Osteocyte (in vitro differentiated cells): ENCODE measurements around the gene ZCCHC24. TPM values are rescaled to one million over a fixed set of nuclear protein-coding genes. Genes with fewer than 3 reads are reported as not detected.

Source experiments
- DNase-seq: peaks from one replicate; pipeline ENCODE4 v3.0.0; 2021; ENCODE audit warnings: mixed read lengths; ENCODE audit not compliant: unreplicated experiment; ENCODE audit errors: extremely low spot score
- H3K27ac Mint-ChIP-seq: one replicate; pipeline ENCODE4 v1.8.0; 2021; ENCODE audit warnings: mild to moderate bottlenecking, mixed read lengths; ENCODE audit not compliant: unreplicated experiment
- H3K27me3 Mint-ChIP-seq: one replicate; pipeline ENCODE4 v1.8.0; 2021; ENCODE audit warnings: mixed read lengths; ENCODE audit not compliant: unreplicated experiment
- H3K36me3 Mint-ChIP-seq: one replicate; pipeline ENCODE4 v1.8.0; 2021; ENCODE audit warnings: mixed read lengths; ENCODE audit not compliant: unreplicated experiment
- H3K4me1 Mint-ChIP-seq: one replicate; pipeline ENCODE4 v1.8.0; 2021; ENCODE audit warnings: mixed read lengths; ENCODE audit not compliant: unreplicated experiment
- H3K4me3 Mint-ChIP-seq: one replicate; pipeline ENCODE4 v1.8.0; 2021; ENCODE audit warnings: mild to moderate bottlenecking, moderate library complexity, mixed read lengths; ENCODE audit not compliant: unreplicated experiment
- H3K9me3 Mint-ChIP-seq: one replicate; pipeline ENCODE4 v1.8.0; 2021; ENCODE audit warnings: mixed read lengths; ENCODE audit not compliant: unreplicated experiment
- CTCF ChIP-seq: fragments of 200-600 bp; sonication (generic); IDR thresholded peaks from 2 replicates; pipeline ENCODE4 v1.5.0; 2021; ENCODE audit warnings: antibody characterized with exemption, mild to moderate bottlenecking, moderate library complexity
- long read RNA-seq: library from polyadenylated mRNA; unstranded; transcript quantifications from one replicate; pipeline ENCODE4 v2.0.0, GENCODE V29; 2021
- total RNA-seq: library from RNA; stranded (reverse); gene quantifications from 2 replicates; pipeline ENCODE4 v1.2.1, GENCODE V29; 2021

Gene ZCCHC24
- 85.7 and 88.3 TPM in 2 replicates for total RNA-seq
- long read RNA-seq, partial matches to known transcripts: 0 of 29 reads
- long read RNA-seq, other reads (novel, unspliced or antisense): 29 of 29 reads

GRCh38 chr10:79445161-79445976 lies at the start of gene ZCCHC24:
TSS of gene ZCCHC24 (minus strand) at chr10:79445624. CDS start at chr10:79445440, 184 bp downstream.
- H3K36me3 Mint-ChIP-seq: peaks cover 10% of the 10 kb centered on the region
- no peak for TF ChIP-seq CTCF
- DNase-seq: peak; percentile 99
- H3K27ac Mint-ChIP-seq: peak within 1 kb of the TSS; percentile 90
- peaks cover 65% of the 10 kb centered on the region for H3K4me1 Mint-ChIP-seq
- no peaks in the 10 kb centered on the region for H3K9me3 Mint-ChIP-seq
- H3K27me3 Mint-ChIP-seq: no peaks in the 10 kb centered on the region
- H3K4me3 Mint-ChIP-seq: peak within 1 kb of the TSS; percentile 90

DNA sequence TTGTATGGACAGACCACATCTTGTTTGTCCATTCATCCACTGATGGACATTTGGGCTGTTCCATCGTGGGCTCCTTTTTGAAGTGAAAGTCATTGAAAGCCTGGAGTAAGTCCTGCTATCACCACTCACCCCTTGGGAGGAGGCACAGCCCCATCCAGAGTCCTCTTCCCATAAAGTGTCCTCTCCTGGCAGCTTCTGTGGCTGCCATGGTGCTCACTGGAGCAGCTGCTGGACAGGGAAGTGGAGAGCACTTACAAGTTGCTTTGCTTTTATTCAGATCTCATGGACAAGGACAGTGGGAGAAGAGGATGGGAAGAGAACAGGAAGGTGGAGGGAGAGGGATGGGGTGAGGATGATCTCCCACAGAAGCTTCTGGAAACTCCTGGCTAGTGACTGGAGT lies 48.4 kb upstream of the ZCCHC24 start:
- Mint-ChIP-seq H3K36me3 (no peaks in the 10 kb centered on the region), H3K4me3 (no peak overlapping the region), H3K4me1 (peaks cover 19% of the 10 kb centered on the region), H3K27ac (no peak overlapping the region), H3K9me3 (no peaks in the 10 kb centered on the region), H3K27me3 (peaks cover 17% of the 10 kb centered on the region)
- no peak for TF ChIP-seq CTCF
- DNase-seq: no peak

- TF ChIP-seq CTCF: no peak
- Mint-ChIP-seq H3K9me3 (no peaks in the 10 kb centered on the region), H3K27me3 (peaks cover 12% of the 10 kb centered on the region), H3K36me3 (no peaks in the 10 kb centered on the region), H3K4me3 (no peak overlapping the region), H3K4me1 (peaks cover 24% of the 10 kb centered on the region), H3K27ac (no peak overlapping the region)
- DNase-seq: no peak
These were observed 47.4 kb upstream of the ZCCHC24 start for GRCh38 chr10:79492839-79493238.

GRCh38 chr10:79492256-79492655 lies 46.8 kb upstream of the ZCCHC24 start:
- no peak overlapping the region for H3K27ac Mint-ChIP-seq
- H3K9me3 Mint-ChIP-seq: no peaks in the 10 kb centered on the region
- no peak overlapping the region for H3K4me3 Mint-ChIP-seq
- H3K4me1 Mint-ChIP-seq: peaks cover 30% of the 10 kb centered on the region
- peaks cover 6% of the 10 kb centered on the region for H3K27me3 Mint-ChIP-seq
- DNase-seq: no peak
- no peaks in the 10 kb centered on the region for H3K36me3 Mint-ChIP-seq
- no peak for TF ChIP-seq CTCF

- no peak for DNase-seq
- Mint-ChIP-seq H3K4me1 (peaks cover 40% of the 10 kb centered on the region), H3K27ac (peak overlapping the region; percentile 50), H3K27me3 (peaks cover 2% of the 10 kb centered on the region), H3K4me3 (no peak overlapping the region), H3K9me3 (no peaks in the 10 kb centered on the region), H3K36me3 (no peaks in the 10 kb centered on the region)
- no peak for TF ChIP-seq CTCF
These were observed 45.9 kb upstream of the ZCCHC24 start for GRCh38 chr10:79491143-79491835.
